Measurements from ENCODE around the gene IFT122. TPM values are rescaled to one million over a fixed set of nuclear protein-coding genes. Genes with fewer than 3 reads are reported as not detected.
"Not testable (repeated sequence)": the region's sequence is repeated elsewhere in the genome, so short reads cannot be mapped to it uniquely, and the experiment has no call there.

Gene IFT122
- 23.6 TPM for total RNA-seq
- polyA plus RNA-seq (ENCODE audit: insufficient read depth in 1 of 8, insufficient read length in 8 of 8, low replicate concordance in 1 of 8), result 10 to 100 TPM; 21.6 to 41.2 (median 29.9) TPM
- long read RNA-seq, donor 1, result 0 reads
- long read RNA-seq, donor 2, result 0 reads
- long read RNA-seq, donor 3, partial matches to known transcripts, result 0 of 2 reads
- long read RNA-seq, donor 3, other reads (novel, unspliced or antisense), result 0 of 2 reads
- long read RNA-seq, donor 4, partial matches to known transcripts, result 0 of 1 reads
- long read RNA-seq, donor 4, other reads (novel, unspliced or antisense), result 0 of 1 reads
- long read RNA-seq, donor 5, partial matches to known transcripts, result 0 of 4 reads
- long read RNA-seq, donor 5, other reads (novel, unspliced or antisense), result 0 of 4 reads
- long read RNA-seq, donor 6, partial matches to known transcripts, result 6 of 9 reads
- long read RNA-seq, donor 6, other reads (novel, unspliced or antisense), result 0 of 9 reads
- long read RNA-seq, donor 7, result 0 reads
- long read RNA-seq, donor 8, partial matches to known transcripts, result 0 of 2 reads
- long read RNA-seq, donor 8, other reads (novel, unspliced or antisense), result 0 of 2 reads
- long read RNA-seq, donor 9, partial matches to known transcripts, result 0 of 1 reads
- long read RNA-seq, donor 9, other reads (novel, unspliced or antisense), result 0 of 1 reads
- long read RNA-seq, donor 10, partial matches to known transcripts, result 0 of 1 reads
- long read RNA-seq, donor 10, other reads (novel, unspliced or antisense), result 0 of 1 reads
- long read RNA-seq, donor 11, partial matches to known transcripts, result 0 of 2 reads
- long read RNA-seq, donor 11, other reads (novel, unspliced or antisense), result 0 of 2 reads

GRCh38 chr3:129439817-129440617, at the start of gene IFT122, which contains the start of gene MBD4:
Gene IFT122, plus strand, starts transcription at chr3:129440224. Its CDS starts 107 bp downstream, at chr3:129440331.
Gene MBD4, minus strand, starts transcription at chr3:129439948. Its CDS starts 115 bp downstream, at chr3:129439833.
- DNase-seq, result peak; percentile 99
- H3K9me3 ChIP-seq (replicated peaks; ENCODE audit: control insufficient read depth, low read depth, low read length), result no peaks in the 10 kb centered on the region
- H3K27me3 ChIP-seq (ENCODE audit: control insufficient read depth, insufficient read depth, low read length), result no peaks in the 10 kb centered on the region
- H3K4me3 ChIP-seq (ENCODE audit: low read length), result peak within 1 kb of the TSS; percentile 91
- under 1% methylated on average over 67 of the region's 75 CpGs for WGBS (ENCODE audit: insufficient coverage)
- peak within 1 kb of the TSS; percentile 92 for H3K27ac ChIP-seq (ENCODE audit: low read length)
- peaks cover 24% of the 10 kb centered on the region for H3K4me1 ChIP-seq (ENCODE audit: control insufficient read depth, insufficient read depth, low read length)
- peaks cover 13% of the 10 kb centered on the region for H3K36me3 ChIP-seq (ENCODE audit: control insufficient read depth, insufficient read depth, low read length)

- not testable (repeated sequence) for H3K27me3 ChIP-seq (ENCODE audit: control insufficient read depth, insufficient read depth, low read length); H3K9me3 ChIP-seq (replicated peaks; ENCODE audit: control insufficient read depth, low read depth, low read length); H3K4me3 ChIP-seq (ENCODE audit: low read length); H3K4me1 ChIP-seq (ENCODE audit: control insufficient read depth, insufficient read depth, low read length); H3K27ac ChIP-seq (ENCODE audit: low read length); DNase-seq
- 83% methylated on average over 2 of the region's 4 CpGs for WGBS (ENCODE audit: insufficient coverage)
- H3K36me3 ChIP-seq (ENCODE audit: control insufficient read depth, insufficient read depth, low read length), result peaks cover 47% of the 10 kb centered on the region
Observed at GRCh38 chr3:129391583-129391982, 48.4 kb upstream of the IFT122 start.

GRCh38 chr3:129392106-129392887, 47.7 kb upstream of the IFT122 start:
- not testable (repeated sequence) for H3K4me1 ChIP-seq (ENCODE audit: control insufficient read depth, insufficient read depth, low read length); H3K27me3 ChIP-seq (ENCODE audit: control insufficient read depth, insufficient read depth, low read length); H3K9me3 ChIP-seq (replicated peaks; ENCODE audit: control insufficient read depth, low read depth, low read length); H3K4me3 ChIP-seq (ENCODE audit: low read length); DNase-seq; H3K27ac ChIP-seq (ENCODE audit: low read length)
- H3K36me3 ChIP-seq (ENCODE audit: control insufficient read depth, insufficient read depth, low read length), result peaks cover 47% of the 10 kb centered on the region
- WGBS (ENCODE audit: insufficient coverage), result 100% methylated on average over 2 of the region's 8 CpGs

GRCh38 chr3:129393271-129393670, 46.8 kb upstream of the IFT122 start:
- 88% methylated on average over 6 of the region's 6 CpGs for WGBS (ENCODE audit: insufficient coverage)
- Histone ChIP-seq H3K4me1 (ENCODE audit: control insufficient read depth, insufficient read depth, low read length) (peaks cover 6% of the 10 kb centered on the region), H3K27ac (ENCODE audit: low read length) (no peak overlapping the region), H3K9me3 (replicated peaks; ENCODE audit: control insufficient read depth, low read depth, low read length) (no peaks in the 10 kb centered on the region), H3K36me3 (ENCODE audit: control insufficient read depth, insufficient read depth, low read length) (peaks cover 39% of the 10 kb centered on the region), H3K27me3 (ENCODE audit: control insufficient read depth, insufficient read depth, low read length) (no peaks in the 10 kb centered on the region), H3K4me3 (ENCODE audit: low read length) (no peak overlapping the region)
- DNase-seq, result no peak

- H3K36me3 ChIP-seq (ENCODE audit: control insufficient read depth, insufficient read depth, low read length), result peaks cover 39% of the 10 kb centered on the region
- WGBS (ENCODE audit: insufficient coverage), result 58% methylated on average over 2 of the region's 17 CpGs
- H3K4me1 ChIP-seq (ENCODE audit: control insufficient read depth, insufficient read depth, low read length), result peaks cover 12% of the 10 kb centered on the region
- H3K27me3 ChIP-seq (ENCODE audit: control insufficient read depth, insufficient read depth, low read length); H3K9me3 ChIP-seq (replicated peaks; ENCODE audit: control insufficient read depth, low read depth, low read length); H3K4me3 ChIP-seq (ENCODE audit: low read length); DNase-seq; H3K27ac ChIP-seq (ENCODE audit: low read length): not testable (repeated sequence)
Observed at GRCh38 chr3:129393760-129394564, 46.1 kb upstream of the IFT122 start.

- H3K27me3 ChIP-seq (ENCODE audit: control insufficient read depth, insufficient read depth, low read length), result no peaks in the 10 kb centered on the region
- H3K36me3 ChIP-seq (ENCODE audit: control insufficient read depth, insufficient read depth, low read length), result peaks cover 7% of the 10 kb centered on the region
- peaks cover 9% of the 10 kb centered on the region for H3K4me1 ChIP-seq (ENCODE audit: control insufficient read depth, insufficient read depth, low read length)
- 0% methylated on average over 11 of the region's 18 CpGs for WGBS (ENCODE audit: insufficient coverage)
- DNase-seq, result no peak
- H3K9me3 ChIP-seq (replicated peaks; ENCODE audit: control insufficient read depth, low read depth, low read length), result no peaks in the 10 kb centered on the region
- H3K27ac ChIP-seq (ENCODE audit: low read length), result peak overlapping the region; percentile 69
- H3K4me3 ChIP-seq (ENCODE audit: low read length), result peak overlapping the region; percentile 84
Observed at GRCh38 chr3:129398803-129399144, 41.2 kb upstream of the IFT122 start.

- Histone ChIP-seq H3K27ac (ENCODE audit: low read length) (peak overlapping the region; percentile 69), H3K27me3 (ENCODE audit: control insufficient read depth, insufficient read depth, low read length) (no peaks in the 10 kb centered on the region), H3K9me3 (replicated peaks; ENCODE audit: control insufficient read depth, low read depth, low read length) (no peaks in the 10 kb centered on the region), H3K36me3 (ENCODE audit: control insufficient read depth, insufficient read depth, low read length) (peaks cover 7% of the 10 kb centered on the region), H3K4me3 (ENCODE audit: low read length) (peak overlapping the region; percentile 84), H3K4me1 (ENCODE audit: control insufficient read depth, insufficient read depth, low read length) (peaks cover 9% of the 10 kb centered on the region)
- peak; percentile 99 for DNase-seq
- 0% methylated on average over 8 of the region's 25 CpGs for WGBS (ENCODE audit: insufficient coverage)
Observed at GRCh38 chr3:129399145-129399894, 40.7 kb upstream of the IFT122 start.

GRCh38 chr3:129399895-129400357, 40.1 kb upstream of the IFT122 start:
- Histone ChIP-seq H3K27ac (ENCODE audit: low read length) (peak overlapping the region; percentile 47), H3K4me1 (ENCODE audit: control insufficient read depth, insufficient read depth, low read length) (peaks cover 9% of the 10 kb centered on the region), H3K4me3 (ENCODE audit: low read length) (peak overlapping the region; percentile 84), H3K27me3 (ENCODE audit: control insufficient read depth, insufficient read depth, low read length) (no peaks in the 10 kb centered on the region), H3K36me3 (ENCODE audit: control insufficient read depth, insufficient read depth, low read length) (peaks cover 5% of the 10 kb centered on the region), H3K9me3 (replicated peaks; ENCODE audit: control insufficient read depth, low read depth, low read length) (no peaks in the 10 kb centered on the region)
- WGBS (ENCODE audit: insufficient coverage), result 87% methylated on average over 3 of the region's 8 CpGs
- peak; percentile 48 for DNase-seq
